ENCODE measurements around the gene EEF1A2. TPM values are rescaled to one million over a fixed set of nuclear protein-coding genes. Genes with fewer than 3 reads are reported as not detected.

EEF1A2 gene
- total RNA-seq, 2 experiments from 2014 or later: 0.27 TPM; not detected in 1

GRCh38 chr20:63469019-63469712 lies 29.7 kb downstream of the EEF1A2 start:
- Mint-ChIP-seq H3K9me3 (no peaks in the 10 kb centered on the region), H3K27ac (no peak overlapping the region), H3K27me3 (peaks cover 47% of the 10 kb centered on the region), H3K36me3 (no peaks in the 10 kb centered on the region), H3K4me3 (no peak overlapping the region), H3K4me1 (peaks cover 4% of the 10 kb centered on the region)
- DNase-seq: no peak

GRCh38 chr20:63468421-63468820 lies 30.5 kb downstream of the EEF1A2 start:
- Mint-ChIP-seq H3K4me3 (no peak overlapping the region), H3K27ac (no peak overlapping the region), H3K4me1 (peaks cover 1% of the 10 kb centered on the region), H3K27me3 (peaks cover 45% of the 10 kb centered on the region), H3K36me3 (no peaks in the 10 kb centered on the region), H3K9me3 (no peaks in the 10 kb centered on the region)
- no peak for DNase-seq

- no peaks in the 10 kb centered on the region for H3K36me3 Mint-ChIP-seq
- H3K4me1 Mint-ChIP-seq: no peaks in the 10 kb centered on the region
- no peak overlapping the region for H3K27ac Mint-ChIP-seq
- H3K27me3 Mint-ChIP-seq: peaks cover 47% of the 10 kb centered on the region
- DNase-seq: no peak
- no peaks in the 10 kb centered on the region for H3K9me3 Mint-ChIP-seq
- H3K4me3 Mint-ChIP-seq: no peak overlapping the region
These were observed 31.4 kb downstream of the EEF1A2 start for GRCh38 chr20:63467294-63468083.

- DNase-seq: no peak
- no peak overlapping the region for H3K27ac Mint-ChIP-seq
- H3K36me3 Mint-ChIP-seq: no peaks in the 10 kb centered on the region
- H3K4me1 Mint-ChIP-seq: no peaks in the 10 kb centered on the region
- no peaks in the 10 kb centered on the region for H3K9me3 Mint-ChIP-seq
- H3K4me3 Mint-ChIP-seq: no peak overlapping the region
- peaks cover 48% of the 10 kb centered on the region for H3K27me3 Mint-ChIP-seq
These were observed 32.0 kb downstream of the EEF1A2 start for GRCh38 chr20:63466861-63467260.

- no peak overlapping the region for H3K4me3 Mint-ChIP-seq
- H3K27me3 Mint-ChIP-seq: peaks cover 49% of the 10 kb centered on the region
- no peaks in the 10 kb centered on the region for H3K9me3 Mint-ChIP-seq
- no peak for DNase-seq
- H3K36me3 Mint-ChIP-seq: no peaks in the 10 kb centered on the region
- no peaks in the 10 kb centered on the region for H3K4me1 Mint-ChIP-seq
- H3K27ac Mint-ChIP-seq: no peak overlapping the region
These were observed 32.5 kb downstream of the EEF1A2 start for GRCh38 chr20:63466250-63466825.

GRCh38 chr20:63465380-63466249 lies 33.3 kb downstream of the EEF1A2 start:
- no peaks in the 10 kb centered on the region for H3K36me3 Mint-ChIP-seq
- no peak for DNase-seq
- no peaks in the 10 kb centered on the region for H3K9me3 Mint-ChIP-seq
- peaks cover 51% of the 10 kb centered on the region for H3K27me3 Mint-ChIP-seq
- no peaks in the 10 kb centered on the region for H3K4me1 Mint-ChIP-seq
- H3K4me3 Mint-ChIP-seq: no peak overlapping the region
- no peak overlapping the region for H3K27ac Mint-ChIP-seq

- Mint-ChIP-seq H3K27me3 (peaks cover 43% of the 10 kb centered on the region), H3K9me3 (no peaks in the 10 kb centered on the region), H3K36me3 (no peaks in the 10 kb centered on the region), H3K4me3 (no peak overlapping the region), H3K4me1 (no peaks in the 10 kb centered on the region), H3K27ac (no peak overlapping the region)
- no peak for DNase-seq
These were observed 34.6 kb downstream of the EEF1A2 start for GRCh38 chr20:63464289-63464635.

- H3K27ac Mint-ChIP-seq: no peak overlapping the region
- H3K4me3 Mint-ChIP-seq: no peak overlapping the region
- H3K4me1 Mint-ChIP-seq: no peaks in the 10 kb centered on the region
- no peak for DNase-seq
- peaks cover 43% of the 10 kb centered on the region for H3K27me3 Mint-ChIP-seq
- H3K9me3 Mint-ChIP-seq: no peaks in the 10 kb centered on the region
- no peaks in the 10 kb centered on the region for H3K36me3 Mint-ChIP-seq
These were observed 35.2 kb downstream of the EEF1A2 start for GRCh38 chr20:63463400-63464288.

- H3K27ac Mint-ChIP-seq: no peak overlapping the region
- DNase-seq: no peak
- H3K27me3 Mint-ChIP-seq: peaks cover 44% of the 10 kb centered on the region
- no peak overlapping the region for H3K4me3 Mint-ChIP-seq
- H3K4me1 Mint-ChIP-seq: no peaks in the 10 kb centered on the region
- H3K9me3 Mint-ChIP-seq: no peaks in the 10 kb centered on the region
- H3K36me3 Mint-ChIP-seq: no peaks in the 10 kb centered on the region
These were observed 36.6 kb downstream of the EEF1A2 start for GRCh38 chr20:63462244-63462643.

- no peaks in the 10 kb centered on the region for H3K4me1 Mint-ChIP-seq
- H3K9me3 Mint-ChIP-seq: no peaks in the 10 kb centered on the region
- H3K27ac Mint-ChIP-seq: no peak overlapping the region
- no peak overlapping the region for H3K4me3 Mint-ChIP-seq
- no peaks in the 10 kb centered on the region for H3K36me3 Mint-ChIP-seq
- DNase-seq: no peak
- H3K27me3 Mint-ChIP-seq: peaks cover 43% of the 10 kb centered on the region
These were observed 37.6 kb downstream of the EEF1A2 start for GRCh38 chr20:63461104-63461763.

- H3K36me3 Mint-ChIP-seq: no peaks in the 10 kb centered on the region
- H3K9me3 Mint-ChIP-seq: no peaks in the 10 kb centered on the region
- no peak for DNase-seq
- H3K27ac Mint-ChIP-seq: no peak overlapping the region
- H3K4me1 Mint-ChIP-seq: peaks cover 3% of the 10 kb centered on the region
- no peak overlapping the region for H3K4me3 Mint-ChIP-seq
- H3K27me3 Mint-ChIP-seq: peaks cover 48% of the 10 kb centered on the region
These were observed 39.9 kb downstream of the EEF1A2 start for GRCh38 chr20:63459070-63459380.

GRCh38 chr20:63458170-63459069 lies 40.5 kb downstream of the EEF1A2 start:
- Mint-ChIP-seq H3K36me3 (no peaks in the 10 kb centered on the region), H3K4me3 (no peak overlapping the region), H3K9me3 (no peaks in the 10 kb centered on the region), H3K4me1 (peaks cover 3% of the 10 kb centered on the region), H3K27ac (no peak overlapping the region), H3K27me3 (peaks cover 48% of the 10 kb centered on the region)
- no peak for DNase-seq

- H3K4me3 Mint-ChIP-seq: no peak overlapping the region
- peaks cover 47% of the 10 kb centered on the region for H3K27me3 Mint-ChIP-seq
- no peak for DNase-seq
- H3K9me3 Mint-ChIP-seq: no peaks in the 10 kb centered on the region
- peaks cover 3% of the 10 kb centered on the region for H3K4me1 Mint-ChIP-seq
- H3K27ac Mint-ChIP-seq: no peak overlapping the region
- no peaks in the 10 kb centered on the region for H3K36me3 Mint-ChIP-seq
These were observed 41.1 kb downstream of the EEF1A2 start for GRCh38 chr20:63457737-63458136.

Data from activated naive CD8-positive, alpha-beta T cell treated with anti-CD3 and anti-CD28 coated beads for 36 hours (primary cell).